ENCODE data around the gene RCOR2.

RCOR2 gene

DNA sequence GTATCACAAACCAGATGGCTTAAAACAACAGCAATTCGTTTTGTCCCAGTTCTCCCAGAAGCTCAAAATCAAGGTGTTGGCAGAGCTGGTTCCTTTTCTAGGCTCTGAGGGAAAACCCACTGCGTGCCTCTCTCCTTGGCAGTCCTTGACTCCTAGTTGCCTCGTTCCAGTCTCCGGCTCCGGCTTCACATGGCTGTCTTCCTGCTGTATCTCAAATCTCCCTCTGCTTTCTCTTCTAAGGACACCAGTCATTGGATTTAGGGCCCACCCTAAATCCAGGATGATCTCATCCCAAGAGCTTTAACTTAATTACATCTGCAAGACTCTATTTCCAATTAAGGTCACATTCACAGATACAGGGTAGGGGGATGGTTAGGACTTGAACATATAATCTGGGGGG is 12.7 kb upstream of the RCOR2 start:
- DNase-seq (ENCODE audit: insufficient read length, low spot score) (no peak), FAIRE-seq (no peak)
- TF ChIP-seq SPI1 (IDR thresholded peaks at IDR 0.05; ENCODE audit: low read depth, low read length) (no peak), POU2F2 (IDR thresholded peaks at IDR 0.05; ENCODE audit: low read depth, low read length) (no peak), PAX5 (IDR thresholded peaks at IDR 0.05; ENCODE audit: insufficient read depth, low read length, severe bottlenecking) (no peak), TAF1 (IDR thresholded peaks at IDR 0.05; ENCODE audit: low read depth, low read length) (no peak), POLR2AphosphoS5 (IDR thresholded peaks at IDR 0.05; ENCODE audit: low read depth, low read length) (no peak), POLR2A (IDR thresholded peaks at IDR 0.05; ENCODE audit: low read depth, low read length) (no peak)

- TF ChIP-seq PAX5 (IDR thresholded peaks at IDR 0.05; ENCODE audit: insufficient read depth, low read length, severe bottlenecking), result no peak
- TF ChIP-seq SPI1 (IDR thresholded peaks at IDR 0.05; ENCODE audit: low read depth, low read length), result no peak
- TF ChIP-seq TAF1 (IDR thresholded peaks at IDR 0.05; ENCODE audit: low read depth, low read length), result no peak
- no peak for TF ChIP-seq POLR2AphosphoS5 (IDR thresholded peaks at IDR 0.05; ENCODE audit: low read depth, low read length)
- TF ChIP-seq POLR2A (IDR thresholded peaks at IDR 0.05; ENCODE audit: low read depth, low read length), result no peak
- FAIRE-seq (no peak), DNase-seq (ENCODE audit: insufficient read length, low spot score) (no peak)
Observed at GRCh38 chr11:63923319-63923718, 6.4 kb upstream of the RCOR2 start.

DNA sequence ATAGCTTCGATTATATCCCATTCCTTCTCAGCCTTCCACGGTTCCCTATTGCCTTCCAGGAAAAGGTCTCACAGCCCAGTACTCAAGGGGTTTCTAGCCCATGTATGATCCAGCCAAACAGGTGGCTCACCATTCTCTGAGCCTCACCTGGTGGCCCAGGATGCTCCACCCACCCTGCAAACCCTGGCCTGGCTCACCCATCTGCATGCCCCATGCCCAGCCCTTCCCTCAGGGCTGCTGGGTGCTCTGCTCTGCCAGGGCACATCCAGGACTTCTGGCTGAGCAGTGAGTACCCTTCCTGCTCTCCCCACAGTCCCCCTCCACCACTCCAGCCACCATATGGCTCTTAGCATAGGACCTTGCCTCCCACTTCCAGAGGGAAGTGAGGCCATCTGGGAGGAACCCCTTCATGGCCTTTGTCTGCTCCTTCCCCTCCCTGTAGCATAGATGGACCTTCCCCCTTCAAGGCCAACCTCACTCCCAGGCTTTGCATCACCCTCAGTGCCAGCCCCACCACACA is 5.8 kb upstream of the RCOR2 start:
- no peak for FAIRE-seq
- TF ChIP-seq PAX5 (IDR thresholded peaks at IDR 0.05; ENCODE audit: insufficient read depth, low read length, severe bottlenecking) (no peak), SPI1 (IDR thresholded peaks at IDR 0.05; ENCODE audit: low read depth, low read length) (no peak)
- no peak for DNase-seq (ENCODE audit: insufficient read length, low spot score)

- DNase-seq (ENCODE audit: insufficient read length, low spot score), result no peak
- FAIRE-seq, result peak; percentile 50
- TF ChIP-seq SPI1 (IDR thresholded peaks at IDR 0.05; ENCODE audit: low read depth, low read length) (no peak), POLR2A (IDR thresholded peaks at IDR 0.05; ENCODE audit: low read depth, low read length) (no peak), PAX5 (IDR thresholded peaks at IDR 0.05; ENCODE audit: insufficient read depth, low read length, severe bottlenecking) (no peak), POU2F2 (IDR thresholded peaks at IDR 0.05; ENCODE audit: low read depth, low read length) (no peak), TAF1 (IDR thresholded peaks at IDR 0.05; ENCODE audit: low read depth, low read length) (no peak), POLR2AphosphoS5 (IDR thresholded peaks at IDR 0.05; ENCODE audit: low read depth, low read length) (no peak)
Observed at GRCh38 chr11:63920939-63921417, 4.0 kb upstream of the RCOR2 start.

DNA sequence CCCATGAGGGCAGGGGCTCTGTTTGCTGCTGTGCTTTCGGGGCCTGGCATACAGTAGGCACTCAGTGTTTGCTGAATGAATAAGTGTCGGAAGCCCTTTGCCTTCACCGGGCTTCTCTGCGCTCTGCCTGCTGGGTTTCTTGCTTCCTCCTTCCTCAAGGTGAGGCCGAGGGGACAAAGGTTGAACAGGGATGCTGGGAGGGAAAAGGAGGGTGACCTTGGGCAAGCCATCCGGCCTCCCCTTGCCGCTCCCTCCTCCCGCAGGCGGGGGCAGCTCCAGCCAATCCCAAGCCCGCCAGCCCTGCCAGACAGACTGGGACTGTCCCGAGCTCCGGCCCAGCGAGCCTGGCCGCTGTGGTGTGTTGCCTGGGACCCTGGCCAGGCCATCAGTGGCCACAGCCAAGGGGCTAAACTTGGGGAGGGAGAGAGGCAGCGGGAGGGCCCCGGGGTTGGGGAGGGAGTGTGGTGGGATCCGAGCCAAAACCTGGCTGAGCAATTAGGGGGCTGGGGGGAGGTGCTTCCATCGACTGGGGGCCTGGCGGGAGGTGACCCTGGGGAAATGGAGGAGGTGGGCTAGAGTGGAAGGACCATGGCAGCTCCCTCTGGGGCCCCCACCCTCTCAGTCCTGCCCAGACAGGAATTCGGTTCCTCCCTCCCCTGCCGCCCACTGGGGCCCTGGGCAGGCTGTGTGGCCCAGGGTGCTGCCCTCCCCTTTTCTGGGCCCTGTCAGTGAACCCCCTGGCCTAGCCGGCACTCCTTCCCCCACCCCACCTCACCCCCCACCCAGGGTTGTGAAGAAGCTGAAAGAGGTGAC is 3.4 kb upstream of the RCOR2 start:
- DNase-seq (ENCODE audit: insufficient read length, low spot score) (no peak), FAIRE-seq (no peak)
- TF ChIP-seq POLR2A (IDR thresholded peaks at IDR 0.05; ENCODE audit: low read depth, low read length) (no peak), POU2F2 (IDR thresholded peaks at IDR 0.05; ENCODE audit: low read depth, low read length) (no peak), POLR2AphosphoS5 (IDR thresholded peaks at IDR 0.05; ENCODE audit: low read depth, low read length) (no peak), PAX5 (IDR thresholded peaks at IDR 0.05; ENCODE audit: insufficient read depth, low read length, severe bottlenecking) (no peak), SPI1 (IDR thresholded peaks at IDR 0.05; ENCODE audit: low read depth, low read length) (no peak), TAF1 (IDR thresholded peaks at IDR 0.05; ENCODE audit: low read depth, low read length) (no peak)

DNA sequence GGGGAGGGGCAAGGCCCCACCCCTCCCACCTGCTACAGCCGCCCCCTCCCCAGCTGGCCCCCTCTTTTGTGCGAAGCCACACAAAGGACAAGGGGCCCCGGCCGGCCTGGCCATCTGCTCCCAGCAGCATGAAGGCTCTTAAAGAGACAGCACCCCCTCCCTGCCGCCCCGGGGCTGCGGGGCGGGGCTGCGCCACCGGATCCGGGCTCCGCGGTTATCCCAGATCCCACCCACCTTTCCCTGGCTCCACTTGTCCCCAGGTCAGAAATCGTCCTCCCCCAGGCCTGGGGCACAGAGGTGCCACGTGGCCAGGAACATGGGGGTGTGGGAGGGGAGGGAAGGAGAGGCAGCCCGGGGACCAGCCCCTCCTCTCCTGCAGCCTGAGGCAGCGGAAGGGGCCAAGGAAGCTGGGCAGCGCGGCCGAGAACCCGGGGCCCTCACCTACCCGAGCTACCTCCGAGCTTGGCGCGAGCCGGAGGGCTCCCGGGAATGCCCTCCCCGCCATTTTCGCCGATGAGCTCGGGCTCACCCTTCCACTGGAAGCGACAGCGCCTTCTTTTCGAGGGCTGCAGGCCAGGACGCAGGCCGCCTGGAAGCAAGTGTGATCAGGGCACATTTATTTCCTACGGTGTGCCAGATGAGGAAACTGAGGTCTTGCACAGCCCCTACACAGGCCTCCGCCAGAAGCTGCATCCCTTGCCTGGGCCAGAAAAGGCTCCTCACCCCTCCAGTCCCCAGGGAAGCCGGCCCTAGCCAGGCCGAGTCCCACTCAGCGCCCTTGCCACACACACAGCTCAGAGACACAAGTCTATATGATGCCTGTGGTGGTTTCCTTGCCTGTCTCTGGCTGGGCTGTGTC is 2.5 kb upstream of the RCOR2 start:
- FAIRE-seq (no peak), DNase-seq (ENCODE audit: insufficient read length, low spot score) (no peak)
- TF ChIP-seq TAF1 (IDR thresholded peaks at IDR 0.05; ENCODE audit: low read depth, low read length) (no peak), POLR2AphosphoS5 (IDR thresholded peaks at IDR 0.05; ENCODE audit: low read depth, low read length) (no peak), PAX5 (IDR thresholded peaks at IDR 0.05; ENCODE audit: insufficient read depth, low read length, severe bottlenecking) (no peak), POLR2A (IDR thresholded peaks at IDR 0.05; ENCODE audit: low read depth, low read length) (no peak), SPI1 (IDR thresholded peaks at IDR 0.05; ENCODE audit: low read depth, low read length) (no peak), POU2F2 (IDR thresholded peaks at IDR 0.05; ENCODE audit: low read depth, low read length) (no peak)

DNA sequence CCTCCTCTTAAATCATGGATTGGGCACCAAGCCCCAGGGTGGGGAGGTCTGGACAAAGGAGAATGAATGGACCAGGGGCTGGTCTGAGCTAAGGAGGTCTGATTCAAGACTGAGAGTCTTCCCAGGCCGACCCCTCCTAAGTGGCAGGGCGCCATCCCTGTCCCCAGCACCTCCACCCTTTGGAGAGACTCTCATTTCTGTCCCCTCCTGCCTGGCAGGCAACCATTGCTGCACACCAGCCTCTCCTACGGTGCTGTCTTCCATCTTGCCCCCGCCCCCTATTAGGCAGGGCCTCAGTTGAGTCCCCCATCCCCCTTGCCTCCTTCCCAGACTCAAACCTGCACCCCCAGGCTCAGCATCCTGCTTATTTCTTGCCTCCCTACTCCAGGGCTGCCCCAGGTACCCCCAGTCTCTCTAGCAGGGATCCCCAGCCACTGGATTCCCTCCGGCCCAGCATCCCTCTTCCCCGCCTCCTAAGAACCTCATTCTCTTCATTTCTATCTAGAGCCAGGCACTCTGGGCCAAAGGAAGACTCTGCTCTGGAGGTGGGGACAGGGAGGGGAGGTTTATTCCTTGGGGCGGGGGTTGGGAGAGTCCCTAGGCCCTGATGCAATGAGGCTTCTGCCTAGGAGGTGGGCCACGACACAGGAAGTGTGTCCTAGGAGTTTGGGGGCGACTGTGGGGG is 1.7 kb upstream of the RCOR2 start:
- FAIRE-seq, result no peak

DNA sequence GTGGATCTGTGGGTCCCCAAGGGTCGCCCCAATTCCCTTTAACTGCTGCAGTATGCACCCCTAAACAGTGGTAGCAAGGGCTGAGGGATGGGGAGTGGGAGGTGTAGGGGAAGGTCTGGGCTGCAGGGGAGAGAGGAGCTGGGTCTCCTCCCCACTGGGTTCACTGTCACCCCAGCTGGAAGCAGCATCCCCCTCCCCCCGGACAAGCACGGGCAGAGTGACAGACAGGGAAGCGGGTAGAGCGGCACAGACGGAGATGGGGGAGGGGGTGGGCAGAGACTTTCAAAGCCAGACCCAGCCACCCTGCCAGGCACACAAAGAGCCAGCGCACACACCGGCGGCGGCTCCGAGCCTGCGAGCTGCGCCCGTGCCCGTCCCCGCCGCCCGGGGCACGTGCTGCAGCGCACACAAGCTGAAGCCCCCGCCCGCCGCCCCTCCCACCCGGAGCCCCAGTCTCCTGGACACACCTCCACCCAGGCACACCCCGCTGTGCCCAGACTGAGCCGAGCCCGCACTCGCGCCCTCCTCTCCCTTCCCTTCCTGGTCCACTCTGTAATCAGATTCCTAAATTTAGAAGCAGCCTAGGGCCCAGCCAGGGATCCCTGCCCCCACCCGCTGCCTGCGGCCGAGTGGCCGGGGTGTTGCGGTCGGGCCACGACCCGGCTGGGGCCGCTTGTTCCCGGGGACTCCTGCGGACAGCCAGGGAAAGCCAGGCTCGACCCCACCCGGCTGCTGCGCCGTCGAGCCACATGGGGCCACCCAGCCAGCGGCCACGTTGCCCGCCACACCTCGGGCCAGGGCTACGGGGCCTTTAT is 935 bp upstream of the RCOR2 start:
- DNase-seq (ENCODE audit: insufficient read length, low spot score) (no peak), FAIRE-seq (peak; percentile 91)
- TF ChIP-seq SPI1 (IDR thresholded peaks at IDR 0.05; ENCODE audit: low read depth, low read length) (no peak), PAX5 (IDR thresholded peaks at IDR 0.05; ENCODE audit: insufficient read depth, low read length, severe bottlenecking) (no peak), POLR2A (IDR thresholded peaks at IDR 0.05; ENCODE audit: low read depth, low read length) (no peak), TAF1 (IDR thresholded peaks at IDR 0.05; ENCODE audit: low read depth, low read length) (no peak)

More for the DNA sequence above, 1.7 kb upstream of the RCOR2 start:
- TF ChIP-seq POLR2A (IDR thresholded peaks at IDR 0.05; ENCODE audit: low read depth, low read length) (no peak), PAX5 (IDR thresholded peaks at IDR 0.05; ENCODE audit: insufficient read depth, low read length, severe bottlenecking) (no peak), POU2F2 (IDR thresholded peaks at IDR 0.05; ENCODE audit: low read depth, low read length) (no peak), POLR2AphosphoS5 (IDR thresholded peaks at IDR 0.05; ENCODE audit: low read depth, low read length) (no peak), SPI1 (IDR thresholded peaks at IDR 0.05; ENCODE audit: low read depth, low read length) (no peak), TAF1 (IDR thresholded peaks at IDR 0.05; ENCODE audit: low read depth, low read length) (no peak)
- no peak for DNase-seq (ENCODE audit: insufficient read length, low spot score)

Data from GM12891 (cell line).